ENCODE measurements around the gene APOL1.
"Not testable (repeated sequence)": the region's sequence is repeated elsewhere in the genome, so short reads cannot be mapped to it uniquely, and the experiment has no call there.

The APOL1 gene

DNA sequence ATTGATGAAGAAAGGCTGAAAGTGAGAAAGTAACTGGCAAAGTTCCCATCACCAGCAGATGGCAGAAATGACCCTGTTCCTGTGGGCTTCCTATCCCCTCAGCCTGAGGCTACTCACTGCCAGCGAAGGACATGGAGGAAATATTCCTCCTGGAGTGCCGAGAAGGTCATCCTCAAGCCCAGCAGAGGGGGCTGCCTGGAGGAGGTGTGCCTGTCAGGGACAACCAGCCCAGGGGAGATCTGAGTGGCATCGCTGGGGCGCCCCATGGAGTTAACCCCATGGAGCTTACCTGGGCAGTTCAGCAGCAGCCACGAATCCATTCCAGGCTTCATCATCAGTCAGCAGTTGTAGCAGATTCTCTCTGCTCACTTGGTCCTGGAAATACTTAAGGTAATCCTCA is 21.9 kb upstream of the APOL1 start:
- not testable (repeated sequence) for H3K4me2 ChIP-seq (ENCODE audit: low read depth, low read length, poor library complexity, severe bottlenecking); H3F3A ChIP-seq (ENCODE audit: low read depth); H3K4me3 ChIP-seq (ENCODE audit: low read length, poor library complexity, severe bottlenecking); H3K36me3 ChIP-seq (ENCODE audit: insufficient read depth, low read length); H2AFZ ChIP-seq (ENCODE audit: low read length); H4K20me1 ChIP-seq (ENCODE audit: insufficient read depth, low read length, poor library complexity, severe bottlenecking); H3K9ac ChIP-seq (ENCODE audit: low read depth, low read length, poor library complexity, severe bottlenecking); H3K27me3 ChIP-seq (ENCODE audit: insufficient read depth, low read length, poor library complexity, severe bottlenecking); H3K9me2 ChIP-seq (replicated peaks; ENCODE audit: low read depth, low read length); H3K79me2 ChIP-seq (ENCODE audit: insufficient read depth, low read length); H3K9me3 ChIP-seq (ENCODE audit: insufficient read depth, low read depth, low read length)
- H3K4me1 ChIP-seq (ENCODE audit: insufficient read depth, low read length, poor library complexity, severe bottlenecking), result peaks cover 15% of the 10 kb centered on the region
- TF ChIP-seq, protein P1, sequence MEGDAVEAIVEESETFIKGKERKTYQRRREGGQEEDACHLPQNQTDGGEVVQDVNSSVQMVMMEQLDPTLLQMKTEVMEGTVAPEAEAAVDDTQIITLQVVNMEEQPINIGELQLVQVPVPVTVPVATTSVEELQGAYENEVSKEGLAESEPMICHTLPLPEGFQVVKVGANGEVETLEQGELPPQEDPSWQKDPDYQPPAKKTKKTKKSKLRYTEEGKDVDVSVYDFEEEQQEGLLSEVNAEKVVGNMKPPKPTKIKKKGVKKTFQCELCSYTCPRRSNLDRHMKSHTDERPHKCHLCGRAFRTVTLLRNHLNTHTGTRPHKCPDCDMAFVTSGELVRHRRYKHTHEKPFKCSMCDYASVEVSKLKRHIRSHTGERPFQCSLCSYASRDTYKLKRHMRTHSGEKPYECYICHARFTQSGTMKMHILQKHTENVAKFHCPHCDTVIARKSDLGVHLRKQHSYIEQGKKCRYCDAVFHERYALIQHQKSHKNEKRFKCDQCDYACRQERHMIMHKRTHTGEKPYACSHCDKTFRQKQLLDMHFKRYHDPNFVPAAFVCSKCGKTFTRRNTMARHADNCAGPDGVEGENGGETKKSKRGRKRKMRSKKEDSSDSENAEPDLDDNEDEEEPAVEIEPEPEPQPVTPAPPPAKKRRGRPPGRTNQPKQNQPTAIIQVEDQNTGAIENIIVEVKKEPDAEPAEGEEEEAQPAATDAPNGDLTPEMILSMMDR (conservative IDR thresholded peaks at IDR 0.05; ENCODE audit: low read length), result 0 out of 2 replicates have a peak, but pooled peaks have one; percentile 18

DNA sequence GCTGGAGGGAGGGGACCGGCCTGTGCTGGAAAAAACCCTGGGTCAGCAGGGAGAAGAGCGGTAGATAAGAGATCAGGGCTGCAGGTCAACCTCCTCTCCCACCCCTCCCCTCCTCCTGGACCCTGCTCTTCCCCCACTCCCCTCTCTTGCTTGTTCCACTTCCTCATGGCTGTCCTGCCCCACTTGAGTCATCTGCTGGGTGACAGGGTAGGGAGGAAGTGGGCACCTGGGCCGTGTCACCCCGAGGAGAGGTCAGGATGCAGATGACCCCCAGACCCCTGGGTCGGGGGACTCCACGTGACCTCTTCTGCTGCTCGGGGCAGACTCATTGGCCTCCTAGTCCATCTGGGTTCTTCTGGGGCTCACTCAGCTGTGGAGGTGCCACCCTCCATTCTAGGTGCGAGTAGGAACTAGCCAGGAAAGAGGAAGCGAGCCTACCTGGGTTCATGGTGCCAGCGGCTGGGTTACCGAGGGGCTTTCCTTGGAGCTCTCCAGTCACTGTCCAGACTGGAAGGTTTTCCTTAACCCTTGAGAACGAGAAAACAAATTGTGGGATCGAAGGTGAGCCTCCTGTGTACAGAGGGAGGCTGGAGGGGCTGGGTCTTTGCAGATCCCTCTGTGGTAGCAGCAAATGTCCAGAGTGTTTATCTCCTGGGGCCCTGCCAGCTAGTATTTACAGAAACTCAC is 20.1 kb upstream of the APOL1 start:
- H3F3A ChIP-seq (ENCODE audit: low read depth), result no peaks in the 10 kb centered on the region
- no peak overlapping the region for H3K9ac ChIP-seq (ENCODE audit: low read depth, low read length, poor library complexity, severe bottlenecking)
- no peak for TF ChIP-seq EZH2phosphoT487 (IDR thresholded peaks at IDR 0.05; ENCODE audit: borderline replicate concordance)
- no peaks in the 10 kb centered on the region for H4K20me1 ChIP-seq (ENCODE audit: insufficient read depth, low read length, poor library complexity, severe bottlenecking)
- H2AFZ ChIP-seq (ENCODE audit: low read length), result no peak overlapping the region
- H3K4me1 ChIP-seq (ENCODE audit: insufficient read depth, low read length, poor library complexity, severe bottlenecking), result peaks cover 29% of the 10 kb centered on the region
- no peaks in the 10 kb centered on the region for H3K27me3 ChIP-seq (ENCODE audit: insufficient read depth, low read length, poor library complexity, severe bottlenecking)
- H3K4me2 ChIP-seq (ENCODE audit: low read depth, low read length, poor library complexity, severe bottlenecking), result no peak overlapping the region
- peaks cover 18% of the 10 kb centered on the region for H3K79me2 ChIP-seq (ENCODE audit: insufficient read depth, low read length)
- H3K9me3 ChIP-seq (ENCODE audit: insufficient read depth, low read depth, low read length), result no peaks in the 10 kb centered on the region
- no peaks in the 10 kb centered on the region for H3K36me3 ChIP-seq (ENCODE audit: insufficient read depth, low read length)
- H3K4me3 ChIP-seq (ENCODE audit: low read length, poor library complexity, severe bottlenecking), result no peak overlapping the region
- no peaks in the 10 kb centered on the region for H3K9me2 ChIP-seq (replicated peaks; ENCODE audit: low read depth, low read length)

DNA sequence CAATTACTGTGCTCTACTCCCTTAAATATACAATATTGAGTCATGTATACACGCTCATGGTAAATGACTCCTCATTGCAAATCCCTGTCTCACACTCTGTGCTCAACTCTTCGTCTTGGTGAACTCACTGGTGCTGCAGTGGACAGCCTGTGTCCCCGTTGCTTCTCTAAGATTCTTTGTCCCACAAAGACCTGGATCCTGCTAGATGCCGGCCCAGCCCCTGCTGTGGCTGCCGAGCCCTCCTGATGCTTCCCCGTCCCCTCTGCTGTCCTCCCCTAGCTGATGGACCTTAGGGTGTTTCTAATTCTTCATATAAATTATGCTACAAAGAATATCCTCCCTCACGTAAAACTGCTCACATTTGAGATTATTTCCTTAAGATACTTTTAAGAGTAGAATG is 19.1 kb upstream of the APOL1 start:
- no peaks in the 10 kb centered on the region for H3F3A ChIP-seq (ENCODE audit: low read depth)
- H3K79me2 ChIP-seq (ENCODE audit: insufficient read depth, low read length), result peaks cover 28% of the 10 kb centered on the region
- H3K9me2 ChIP-seq (replicated peaks; ENCODE audit: low read depth, low read length), result no peaks in the 10 kb centered on the region
- H3K4me2 ChIP-seq (ENCODE audit: low read depth, low read length, poor library complexity, severe bottlenecking), result no peak overlapping the region
- no peaks in the 10 kb centered on the region for H3K36me3 ChIP-seq (ENCODE audit: insufficient read depth, low read length)
- H2AFZ ChIP-seq (ENCODE audit: low read length), result no peak overlapping the region
- H3K9me3 ChIP-seq (ENCODE audit: insufficient read depth, low read depth, low read length), result no peaks in the 10 kb centered on the region
- H3K4me1 ChIP-seq (ENCODE audit: insufficient read depth, low read length, poor library complexity, severe bottlenecking), result peaks cover 39% of the 10 kb centered on the region
- no peak overlapping the region for H3K4me3 ChIP-seq (ENCODE audit: low read length, poor library complexity, severe bottlenecking)
- H4K20me1 ChIP-seq (ENCODE audit: insufficient read depth, low read length, poor library complexity, severe bottlenecking), result no peaks in the 10 kb centered on the region
- H3K9ac ChIP-seq (ENCODE audit: low read depth, low read length, poor library complexity, severe bottlenecking), result no peak overlapping the region
- H3K27me3 ChIP-seq (ENCODE audit: insufficient read depth, low read length, poor library complexity, severe bottlenecking), result no peaks in the 10 kb centered on the region
- no peak for TF ChIP-seq EZH2phosphoT487 (IDR thresholded peaks at IDR 0.05; ENCODE audit: borderline replicate concordance)
- TF ChIP-seq, protein P1 (conservative IDR thresholded peaks at IDR 0.05; ENCODE audit: low read length), result no peak

DNA sequence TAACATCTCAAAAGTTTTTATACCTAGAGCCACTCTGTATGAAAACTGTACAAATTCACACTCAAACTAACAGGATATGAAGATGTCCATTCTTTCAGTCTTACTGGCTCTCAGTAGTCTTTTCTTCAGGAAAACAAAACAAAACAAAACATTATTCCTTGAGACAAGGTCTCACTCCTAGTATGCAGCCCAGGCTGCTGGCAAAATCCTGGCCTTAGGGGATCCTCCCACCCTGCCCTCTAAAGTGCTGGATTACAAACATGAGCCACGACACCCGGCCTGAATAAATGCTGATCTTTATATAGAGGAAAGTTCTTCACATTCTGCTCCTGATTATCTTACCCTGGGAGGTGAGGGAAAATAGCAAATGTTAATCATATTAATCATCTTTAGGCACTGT is 18.7 kb upstream of the APOL1 start:
- Histone ChIP-seq H3K79me2 (ENCODE audit: insufficient read depth, low read length) (peaks cover 32% of the 10 kb centered on the region), H2AFZ (ENCODE audit: low read length) (no peak overlapping the region), H3K9me3 (ENCODE audit: insufficient read depth, low read depth, low read length) (no peaks in the 10 kb centered on the region), H3K27me3 (ENCODE audit: insufficient read depth, low read length, poor library complexity, severe bottlenecking) (no peaks in the 10 kb centered on the region), H3K4me3 (ENCODE audit: low read length, poor library complexity, severe bottlenecking) (no peak overlapping the region), H4K20me1 (ENCODE audit: insufficient read depth, low read length, poor library complexity, severe bottlenecking) (no peaks in the 10 kb centered on the region), H3F3A (ENCODE audit: low read depth) (no peaks in the 10 kb centered on the region), H3K9ac (ENCODE audit: low read depth, low read length, poor library complexity, severe bottlenecking) (no peak overlapping the region), H3K36me3 (ENCODE audit: insufficient read depth, low read length) (no peaks in the 10 kb centered on the region), H3K4me2 (ENCODE audit: low read depth, low read length, poor library complexity, severe bottlenecking) (no peak overlapping the region), H3K4me1 (ENCODE audit: insufficient read depth, low read length, poor library complexity, severe bottlenecking) (peaks cover 42% of the 10 kb centered on the region), H3K9me2 (replicated peaks; ENCODE audit: low read depth, low read length) (no peaks in the 10 kb centered on the region)
- TF ChIP-seq, protein P1 (conservative IDR thresholded peaks at IDR 0.05; ENCODE audit: low read length), result no peak
- no peak for TF ChIP-seq EZH2phosphoT487 (IDR thresholded peaks at IDR 0.05; ENCODE audit: borderline replicate concordance)
